HG03460 (cell line): ENCODE measurements around the gene ABHD15.

Source experiments
- ATAC-seq: cut with Tn5 transposase; IDR thresholded peaks from one replicate; pipeline ENCODE4 v1.9.1; 2021; ENCODE audit not compliant: unreplicated experiment

ABHD15 gene

GRCh38 chr17:29583324-29584248 is 16.7 kb upstream of the ABHD15 start:
- no peak for ATAC-seq

GRCh38 chr17:29582772-29583171 is 15.9 kb upstream of the ABHD15 start:
- ATAC-seq, result no peak

GRCh38 chr17:29582254-29582765 is 15.5 kb upstream of the ABHD15 start:
- ATAC-seq, result no peak

- ATAC-seq, result no peak
These were observed 14.9 kb upstream of the ABHD15 start for GRCh38 chr17:29581583-29582253.

- ATAC-seq, result peak; percentile 61
These were observed 13.3 kb upstream of the ABHD15 start for GRCh38 chr17:29579866-29580771.

GRCh38 chr17:29578626-29579485 is 12.0 kb upstream of the ABHD15 start:
- ATAC-seq, result no peak

GRCh38 chr17:29577385-29578211 is 10.8 kb upstream of the ABHD15 start:
- ATAC-seq, result no peak

- ATAC-seq, result no peak
These were observed 10.1 kb upstream of the ABHD15 start for GRCh38 chr17:29577001-29577370.

GRCh38 chr17:29576214-29577000 is 9.6 kb upstream of the ABHD15 start:
- ATAC-seq, result no peak

- ATAC-seq, result no peak
These were observed 8.8 kb upstream of the ABHD15 start for GRCh38 chr17:29575511-29576213.

GRCh38 chr17:29574732-29575510 is 8.1 kb upstream of the ABHD15 start:
- ATAC-seq, result no peak

GRCh38 chr17:29573871-29574731 is 7.3 kb upstream of the ABHD15 start:
- no peak for ATAC-seq

GRCh38 chr17:29573558-29573869 is 6.7 kb upstream of the ABHD15 start:
- ATAC-seq, result no peak

- no peak for ATAC-seq
These were observed 6.1 kb upstream of the ABHD15 start for GRCh38 chr17:29572691-29573557.
